ENCODE data around the gene SDC3.

DNA sequence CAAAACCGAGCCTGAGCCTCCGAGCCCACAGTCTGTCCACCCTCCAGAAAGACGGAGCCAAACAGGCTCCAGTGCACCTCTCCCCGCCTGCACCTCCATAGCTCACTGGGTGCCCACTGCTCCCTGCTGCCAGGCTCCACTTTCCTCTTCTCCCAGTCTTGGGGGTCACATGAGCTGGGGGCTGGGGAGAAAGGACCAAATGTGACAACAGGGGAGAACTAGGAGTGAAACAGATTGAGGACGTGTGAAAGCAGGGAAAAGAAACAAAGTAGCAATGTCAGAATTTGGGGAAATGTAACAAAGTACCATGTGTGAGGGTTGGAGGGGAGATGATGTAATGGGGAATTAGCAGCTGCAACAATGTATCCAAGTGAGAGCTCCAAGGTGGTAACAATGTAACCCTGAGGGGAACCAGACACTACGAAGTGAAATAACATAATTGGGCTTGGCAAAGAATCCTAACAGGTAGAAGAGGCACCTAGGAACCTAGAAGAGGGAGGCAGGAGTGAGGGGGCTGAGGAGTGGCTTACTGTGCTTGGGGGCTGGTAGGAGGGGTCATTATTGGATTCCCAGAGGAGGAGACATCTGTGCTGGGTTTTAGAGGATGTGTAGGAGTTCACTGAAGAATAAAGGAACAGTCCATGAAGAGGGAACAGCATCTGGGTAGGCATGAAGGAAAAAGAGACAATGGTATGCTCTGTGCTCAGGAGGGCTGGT is 12.5 kb downstream of the SDC3 start:
- TF ChIP-seq, protein P1, sequence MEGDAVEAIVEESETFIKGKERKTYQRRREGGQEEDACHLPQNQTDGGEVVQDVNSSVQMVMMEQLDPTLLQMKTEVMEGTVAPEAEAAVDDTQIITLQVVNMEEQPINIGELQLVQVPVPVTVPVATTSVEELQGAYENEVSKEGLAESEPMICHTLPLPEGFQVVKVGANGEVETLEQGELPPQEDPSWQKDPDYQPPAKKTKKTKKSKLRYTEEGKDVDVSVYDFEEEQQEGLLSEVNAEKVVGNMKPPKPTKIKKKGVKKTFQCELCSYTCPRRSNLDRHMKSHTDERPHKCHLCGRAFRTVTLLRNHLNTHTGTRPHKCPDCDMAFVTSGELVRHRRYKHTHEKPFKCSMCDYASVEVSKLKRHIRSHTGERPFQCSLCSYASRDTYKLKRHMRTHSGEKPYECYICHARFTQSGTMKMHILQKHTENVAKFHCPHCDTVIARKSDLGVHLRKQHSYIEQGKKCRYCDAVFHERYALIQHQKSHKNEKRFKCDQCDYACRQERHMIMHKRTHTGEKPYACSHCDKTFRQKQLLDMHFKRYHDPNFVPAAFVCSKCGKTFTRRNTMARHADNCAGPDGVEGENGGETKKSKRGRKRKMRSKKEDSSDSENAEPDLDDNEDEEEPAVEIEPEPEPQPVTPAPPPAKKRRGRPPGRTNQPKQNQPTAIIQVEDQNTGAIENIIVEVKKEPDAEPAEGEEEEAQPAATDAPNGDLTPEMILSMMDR (IDR thresholded peaks at IDR 0.05) = no peak
- TF ChIP-seq POLR2A (IDR thresholded peaks at IDR 0.05) = no peak

Data from right lobe of liver (tissue), 4 donors.